ENCODE data around the gene KANSL1.
"Not testable (repeated sequence)": the region's sequence is repeated elsewhere in the genome, so short reads cannot be mapped to it uniquely, and the experiment has no call there.

KANSL1 gene, protein sequence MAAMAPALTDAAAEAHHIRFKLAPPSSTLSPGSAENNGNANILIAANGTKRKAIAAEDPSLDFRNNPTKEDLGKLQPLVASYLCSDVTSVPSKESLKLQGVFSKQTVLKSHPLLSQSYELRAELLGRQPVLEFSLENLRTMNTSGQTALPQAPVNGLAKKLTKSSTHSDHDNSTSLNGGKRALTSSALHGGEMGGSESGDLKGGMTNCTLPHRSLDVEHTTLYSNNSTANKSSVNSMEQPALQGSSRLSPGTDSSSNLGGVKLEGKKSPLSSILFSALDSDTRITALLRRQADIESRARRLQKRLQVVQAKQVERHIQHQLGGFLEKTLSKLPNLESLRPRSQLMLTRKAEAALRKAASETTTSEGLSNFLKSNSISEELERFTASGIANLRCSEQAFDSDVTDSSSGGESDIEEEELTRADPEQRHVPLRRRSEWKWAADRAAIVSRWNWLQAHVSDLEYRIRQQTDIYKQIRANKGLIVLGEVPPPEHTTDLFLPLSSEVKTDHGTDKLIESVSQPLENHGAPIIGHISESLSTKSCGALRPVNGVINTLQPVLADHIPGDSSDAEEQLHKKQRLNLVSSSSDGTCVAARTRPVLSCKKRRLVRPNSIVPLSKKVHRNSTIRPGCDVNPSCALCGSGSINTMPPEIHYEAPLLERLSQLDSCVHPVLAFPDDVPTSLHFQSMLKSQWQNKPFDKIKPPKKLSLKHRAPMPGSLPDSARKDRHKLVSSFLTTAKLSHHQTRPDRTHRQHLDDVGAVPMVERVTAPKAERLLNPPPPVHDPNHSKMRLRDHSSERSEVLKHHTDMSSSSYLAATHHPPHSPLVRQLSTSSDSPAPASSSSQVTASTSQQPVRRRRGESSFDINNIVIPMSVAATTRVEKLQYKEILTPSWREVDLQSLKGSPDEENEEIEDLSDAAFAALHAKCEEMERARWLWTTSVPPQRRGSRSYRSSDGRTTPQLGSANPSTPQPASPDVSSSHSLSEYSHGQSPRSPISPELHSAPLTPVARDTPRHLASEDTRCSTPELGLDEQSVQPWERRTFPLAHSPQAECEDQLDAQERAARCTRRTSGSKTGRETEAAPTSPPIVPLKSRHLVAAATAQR (N-terminal part only)

DNA sequence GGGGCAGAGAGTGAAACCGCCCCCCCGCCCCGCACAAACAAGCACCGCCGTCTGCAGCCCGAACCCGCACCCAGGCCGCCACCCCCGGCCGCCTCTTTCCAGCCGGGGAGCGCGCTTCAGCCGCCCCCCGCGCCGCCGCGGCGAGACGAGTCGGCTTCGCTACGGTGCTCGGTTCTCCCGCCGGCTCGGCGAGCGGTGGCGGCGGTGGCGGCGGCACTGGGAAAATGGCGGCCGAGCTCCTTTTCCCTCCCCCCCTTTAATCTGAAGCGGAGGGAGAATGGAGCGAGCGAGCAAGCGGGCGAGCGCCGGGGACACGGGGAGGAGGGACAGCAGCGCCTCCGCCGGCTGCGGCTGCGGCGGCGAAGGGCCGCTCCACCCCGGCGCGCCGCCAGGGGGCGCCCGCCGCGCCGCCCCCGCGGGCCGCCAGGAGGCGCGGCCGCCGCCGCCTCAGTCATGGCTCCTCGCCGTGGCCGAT is at the start of gene KANSL1:
TSS of gene KANSL1 (minus strand) at position 279 of the 475 bp plus-strand sequence. CDS start 21,286 bp downstream, outside the sequence.
- H4K20me1 ChIP-seq (ENCODE audit: low read depth, low read length) = peaks cover 19% of the 10 kb centered on the region
- peak within 1 kb of the TSS; percentile 94 for H3K9ac ChIP-seq (ENCODE audit: low read length)
- H3K9me2 ChIP-seq (replicated peaks; ENCODE audit: insufficient read depth, low read length) = no peaks in the 10 kb centered on the region
- peak within 1 kb of the TSS; percentile 89 for H3K4me3 ChIP-seq (ENCODE audit: insufficient read depth, low read length, poor library complexity, severe bottlenecking)
- H3F3A ChIP-seq (ENCODE audit: insufficient read depth) = peaks cover 32% of the 10 kb centered on the region
- H3K4me2 ChIP-seq (ENCODE audit: low read depth, low read length, poor library complexity, severe bottlenecking) = peak within 1 kb of the TSS; percentile 89
- TF ChIP-seq, protein P1, sequence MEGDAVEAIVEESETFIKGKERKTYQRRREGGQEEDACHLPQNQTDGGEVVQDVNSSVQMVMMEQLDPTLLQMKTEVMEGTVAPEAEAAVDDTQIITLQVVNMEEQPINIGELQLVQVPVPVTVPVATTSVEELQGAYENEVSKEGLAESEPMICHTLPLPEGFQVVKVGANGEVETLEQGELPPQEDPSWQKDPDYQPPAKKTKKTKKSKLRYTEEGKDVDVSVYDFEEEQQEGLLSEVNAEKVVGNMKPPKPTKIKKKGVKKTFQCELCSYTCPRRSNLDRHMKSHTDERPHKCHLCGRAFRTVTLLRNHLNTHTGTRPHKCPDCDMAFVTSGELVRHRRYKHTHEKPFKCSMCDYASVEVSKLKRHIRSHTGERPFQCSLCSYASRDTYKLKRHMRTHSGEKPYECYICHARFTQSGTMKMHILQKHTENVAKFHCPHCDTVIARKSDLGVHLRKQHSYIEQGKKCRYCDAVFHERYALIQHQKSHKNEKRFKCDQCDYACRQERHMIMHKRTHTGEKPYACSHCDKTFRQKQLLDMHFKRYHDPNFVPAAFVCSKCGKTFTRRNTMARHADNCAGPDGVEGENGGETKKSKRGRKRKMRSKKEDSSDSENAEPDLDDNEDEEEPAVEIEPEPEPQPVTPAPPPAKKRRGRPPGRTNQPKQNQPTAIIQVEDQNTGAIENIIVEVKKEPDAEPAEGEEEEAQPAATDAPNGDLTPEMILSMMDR (IDR thresholded peaks at IDR 0.05; ENCODE audit: insufficient read depth, low read length, poor library complexity, severe bottlenecking) = no peak
- TF ChIP-seq EZH2phosphoT487 (conservative IDR thresholded peaks at IDR 0.05; ENCODE audit: low read length) = no peak
- no peaks in the 10 kb centered on the region for H3K27me3 ChIP-seq (ENCODE audit: low read length)
- peaks cover 68% of the 10 kb centered on the region for H3K79me2 ChIP-seq (ENCODE audit: insufficient read depth, low read length)
- H2AFZ ChIP-seq (ENCODE audit: low read depth, low read length, severe bottlenecking) = peak within 1 kb of the TSS; percentile 78
- H3K36me3 ChIP-seq (ENCODE audit: low read length) = no peaks in the 10 kb centered on the region
- no peaks in the 10 kb centered on the region for H3K9me3 ChIP-seq (ENCODE audit: insufficient read depth, low read length)
- H3K27ac ChIP-seq (ENCODE audit: low read depth, low read length) = peak within 1 kb of the TSS; percentile 89

DNA sequence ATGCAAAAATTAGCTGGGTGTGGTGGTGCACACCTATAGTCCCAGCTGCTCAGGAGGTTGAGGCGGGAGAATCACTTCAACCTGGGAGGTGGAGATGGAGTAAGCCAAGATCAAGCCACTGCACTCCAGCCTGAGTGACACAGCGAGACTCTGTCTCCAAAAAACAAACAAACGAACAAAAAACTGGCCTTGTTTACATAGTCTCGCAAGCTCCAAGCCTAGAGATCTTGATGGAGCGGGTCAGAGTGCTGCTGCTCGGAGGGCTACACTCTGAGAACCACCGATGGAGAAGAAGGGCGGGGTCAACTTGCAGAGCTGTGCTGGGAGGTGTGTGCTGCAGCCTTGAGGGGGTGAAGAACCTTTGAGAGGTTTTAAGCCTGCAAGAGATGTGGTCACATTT is 38.1 kb upstream of the KANSL1 start:
- H3K4me2 ChIP-seq (ENCODE audit: low read depth, low read length, poor library complexity, severe bottlenecking); H3K27ac ChIP-seq (ENCODE audit: low read depth, low read length); H3F3A ChIP-seq (ENCODE audit: insufficient read depth); H3K36me3 ChIP-seq (ENCODE audit: low read length); H3K9me2 ChIP-seq (replicated peaks; ENCODE audit: insufficient read depth, low read length); H3K4me3 ChIP-seq (ENCODE audit: insufficient read depth, low read length, poor library complexity, severe bottlenecking); H3K79me2 ChIP-seq (ENCODE audit: insufficient read depth, low read length); H2AFZ ChIP-seq (ENCODE audit: low read depth, low read length, severe bottlenecking); H3K27me3 ChIP-seq (ENCODE audit: low read length); H3K9ac ChIP-seq (ENCODE audit: low read length); H4K20me1 ChIP-seq (ENCODE audit: low read depth, low read length); H3K9me3 ChIP-seq (ENCODE audit: insufficient read depth, low read length): not testable (repeated sequence)

DNA sequence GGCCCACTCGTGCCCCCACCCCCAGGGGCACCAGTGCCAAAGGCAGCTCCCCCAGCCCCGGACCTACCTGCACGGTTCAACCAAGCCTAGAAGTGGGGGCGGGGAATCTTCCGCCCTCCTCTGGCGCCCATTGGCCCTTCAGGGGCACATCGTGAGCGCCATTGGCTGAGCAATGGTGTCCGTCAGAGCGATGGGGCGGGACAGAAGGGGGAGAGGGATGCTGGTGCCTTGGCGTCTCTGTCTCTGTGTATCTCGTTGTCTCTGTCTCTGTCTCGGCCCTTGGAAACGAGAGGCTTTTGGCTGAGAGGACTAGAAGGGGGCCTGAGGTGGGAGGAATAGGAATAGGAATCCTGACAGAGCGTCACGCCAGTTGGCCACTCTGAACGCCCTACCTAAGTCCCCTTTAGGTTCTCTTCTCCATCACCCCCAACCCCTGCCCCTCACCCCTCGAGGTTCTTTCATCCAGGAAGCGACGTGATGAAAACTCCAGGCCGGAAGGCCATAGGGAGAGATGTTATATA is 32.1 kb upstream of the KANSL1 start:
- H3K4me3 ChIP-seq (ENCODE audit: insufficient read depth, low read length, poor library complexity, severe bottlenecking) = peak overlapping the region; percentile 59
- peak overlapping the region; percentile 48 for H2AFZ ChIP-seq (ENCODE audit: low read depth, low read length, severe bottlenecking)

DNA sequence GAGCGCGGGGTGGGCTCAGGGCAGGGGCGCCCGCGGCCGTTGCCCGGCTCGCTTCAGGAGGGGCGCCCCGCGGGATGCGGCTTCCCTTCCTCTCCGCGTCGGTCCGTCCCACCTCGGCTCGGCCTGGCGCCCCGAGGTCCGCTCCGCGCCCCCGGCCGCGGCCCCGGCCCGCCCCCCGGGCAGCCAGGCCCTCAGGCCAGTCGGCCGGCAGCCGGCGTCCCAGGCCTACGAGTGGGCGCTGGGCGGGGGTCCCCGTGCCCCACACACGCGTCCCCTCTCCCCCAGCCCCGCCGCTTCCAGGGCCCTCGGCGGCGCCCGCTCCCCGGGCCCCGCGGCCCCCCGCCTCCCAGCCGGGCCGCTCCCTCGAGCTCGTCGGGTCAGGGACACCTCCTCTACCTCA is 31.6 kb upstream of the KANSL1 start:
- peak overlapping the region; percentile 58 for H3K9ac ChIP-seq (ENCODE audit: low read length)
- H3K36me3 ChIP-seq (ENCODE audit: low read length); H3K27me3 ChIP-seq (ENCODE audit: low read length); H3K79me2 ChIP-seq (ENCODE audit: insufficient read depth, low read length); H3F3A ChIP-seq (ENCODE audit: insufficient read depth); H3K27ac ChIP-seq (ENCODE audit: low read depth, low read length); H3K9me2 ChIP-seq (replicated peaks; ENCODE audit: insufficient read depth, low read length); H4K20me1 ChIP-seq (ENCODE audit: low read depth, low read length); H3K9me3 ChIP-seq (ENCODE audit: insufficient read depth, low read length): not testable (repeated sequence)
- peak overlapping the region; percentile 32 for H2AFZ ChIP-seq (ENCODE audit: low read depth, low read length, severe bottlenecking)
- H3K4me3 ChIP-seq (ENCODE audit: insufficient read depth, low read length, poor library complexity, severe bottlenecking) = peak overlapping the region; percentile 59
- H3K4me2 ChIP-seq (ENCODE audit: low read depth, low read length, poor library complexity, severe bottlenecking) = peak overlapping the region; percentile 80

More for the DNA sequence above, 32.1 kb upstream of the KANSL1 start:
- not testable (repeated sequence) for H3F3A ChIP-seq (ENCODE audit: insufficient read depth); H3K27ac ChIP-seq (ENCODE audit: low read depth, low read length); H3K36me3 ChIP-seq (ENCODE audit: low read length); H4K20me1 ChIP-seq (ENCODE audit: low read depth, low read length); H3K9me3 ChIP-seq (ENCODE audit: insufficient read depth, low read length); H3K9me2 ChIP-seq (replicated peaks; ENCODE audit: insufficient read depth, low read length); H3K27me3 ChIP-seq (ENCODE audit: low read length); H3K79me2 ChIP-seq (ENCODE audit: insufficient read depth, low read length)
- Histone ChIP-seq H3K9ac (ENCODE audit: low read length) (peak overlapping the region; percentile 58), H3K4me2 (ENCODE audit: low read depth, low read length, poor library complexity, severe bottlenecking) (peak overlapping the region; percentile 80)

DNA sequence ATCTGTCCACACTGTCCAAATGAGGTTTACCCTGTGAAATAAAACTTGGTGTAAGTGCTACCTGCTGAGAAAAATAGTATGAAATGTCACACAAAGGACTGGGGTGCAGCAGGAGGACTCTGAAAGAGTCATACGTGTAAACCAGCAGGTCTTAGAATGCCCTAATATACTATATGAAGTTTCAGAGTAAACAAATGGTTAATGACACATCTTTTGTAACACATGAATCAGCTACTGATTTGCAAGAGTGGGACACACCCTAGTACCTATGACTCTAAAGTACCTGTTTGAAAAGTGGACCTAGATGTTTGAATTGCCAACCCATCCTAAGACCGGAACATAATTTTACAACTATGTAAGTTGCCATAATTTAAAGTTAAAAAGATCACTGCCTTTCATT is 29.8 kb upstream of the KANSL1 start:
- H3K4me3 ChIP-seq (ENCODE audit: insufficient read depth, low read length, poor library complexity, severe bottlenecking); H3K79me2 ChIP-seq (ENCODE audit: insufficient read depth, low read length); H3K4me2 ChIP-seq (ENCODE audit: low read depth, low read length, poor library complexity, severe bottlenecking); H3K9me2 ChIP-seq (replicated peaks; ENCODE audit: insufficient read depth, low read length); H4K20me1 ChIP-seq (ENCODE audit: low read depth, low read length); H3K36me3 ChIP-seq (ENCODE audit: low read length); H3K27ac ChIP-seq (ENCODE audit: low read depth, low read length); H2AFZ ChIP-seq (ENCODE audit: low read depth, low read length, severe bottlenecking); H3K9me3 ChIP-seq (ENCODE audit: insufficient read depth, low read length); H3F3A ChIP-seq (ENCODE audit: insufficient read depth); H3K27me3 ChIP-seq (ENCODE audit: low read length); H3K9ac ChIP-seq (ENCODE audit: low read length): not testable (repeated sequence)

Measured in SU-DHL-6 (cell line).